Type B pancreatic cell (in vitro differentiated cells): ENCODE results near the gene NME3. TPM values are rescaled to one million over a fixed set of nuclear protein-coding genes. Genes with fewer than 3 reads are reported as not detected.

Source experiments
- DNase-seq: peaks from one replicate; pipeline ENCODE4 v3.0.0; 2021; ENCODE audit warnings: mixed read lengths; ENCODE audit not compliant: unreplicated experiment; ENCODE audit errors: extremely low spot score
- H3K27ac Mint-ChIP-seq: 2 replicates; pipeline ENCODE4 v1.8.0; 2021; ENCODE audit warnings: mild to moderate bottlenecking, mixed read lengths
- H3K27me3 Mint-ChIP-seq: 2 replicates; pipeline ENCODE4 v1.8.0; 2021; ENCODE audit warnings: mixed read lengths
- H3K36me3 Mint-ChIP-seq: 2 replicates; pipeline ENCODE4 v1.8.0; 2021; ENCODE audit warnings: mixed read lengths
- H3K4me1 Mint-ChIP-seq: one replicate; pipeline ENCODE4 v1.8.0; 2021; ENCODE audit warnings: mixed read lengths; ENCODE audit not compliant: unreplicated experiment
- H3K4me3 Mint-ChIP-seq: 2 replicates; pipeline ENCODE4 v1.8.0; 2021; ENCODE audit warnings: mild to moderate bottlenecking, mixed read lengths
- H3K9me3 Mint-ChIP-seq: 2 replicates; pipeline ENCODE4 v1.8.0; 2021; ENCODE audit warnings: mixed read lengths
- total RNA-seq: library from RNA; stranded (reverse); gene quantifications from 2 replicates; pipeline ENCODE4 v1.2.1, GENCODE V29; 2021; ENCODE audit warnings: low replicate concordance
- TF ChIP-seq, protein P1 (sequence below): fragments of 200-600 bp; sonication (generic); conservative IDR thresholded peaks from 2 replicates; pipeline ENCODE4 v1.5.0; 2021; ENCODE audit warnings: antibody characterized with exemption, mild to moderate bottlenecking

Gene NME3
- total RNA-seq, 1 donor from 2014 or later = 55.9 TPM

DNA sequence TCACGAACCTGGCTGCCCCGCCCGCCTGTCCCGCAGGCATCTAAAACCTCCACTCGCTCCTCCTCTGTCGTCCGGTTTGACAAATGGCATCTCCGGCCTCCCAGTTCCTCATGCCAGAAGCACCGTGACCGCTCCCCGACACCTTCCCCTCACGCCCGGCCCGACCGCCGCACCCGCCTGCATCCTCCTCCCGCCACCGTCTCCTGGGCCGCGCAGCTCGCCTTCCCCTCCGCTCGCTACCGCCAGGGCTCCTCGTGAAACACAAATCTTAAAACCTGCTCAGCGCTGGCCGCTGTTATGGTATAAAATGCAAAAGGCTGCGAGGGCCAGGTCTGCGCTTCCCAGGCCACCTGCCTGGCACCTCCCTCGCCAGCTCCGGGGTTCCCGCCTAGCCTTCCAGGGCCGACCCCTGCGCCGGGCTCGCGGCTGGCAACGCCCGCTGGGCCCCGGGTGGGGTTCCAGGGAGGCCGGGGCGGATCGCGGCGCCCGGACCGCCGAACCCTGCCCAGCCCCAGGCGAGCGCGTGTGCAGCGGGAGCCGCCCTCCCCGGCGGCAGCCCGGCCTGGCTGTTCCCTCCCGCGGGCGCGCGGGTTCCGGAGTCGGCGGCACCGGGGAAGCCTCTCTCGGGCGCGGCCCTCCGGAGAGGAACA, 10.5 kb upstream of the NME3 start:
- Mint-ChIP-seq H3K27ac (peak overlapping the region; percentile 95), H3K9me3 (no peaks in the 10 kb centered on the region), H3K4me1 (peaks cover 14% of the 10 kb centered on the region), H3K4me3 (peak overlapping the region; percentile 97), H3K27me3 (no peaks in the 10 kb centered on the region), H3K36me3 (peaks cover 3% of the 10 kb centered on the region)
- DNase-seq = no peak
- TF ChIP-seq, protein P1, sequence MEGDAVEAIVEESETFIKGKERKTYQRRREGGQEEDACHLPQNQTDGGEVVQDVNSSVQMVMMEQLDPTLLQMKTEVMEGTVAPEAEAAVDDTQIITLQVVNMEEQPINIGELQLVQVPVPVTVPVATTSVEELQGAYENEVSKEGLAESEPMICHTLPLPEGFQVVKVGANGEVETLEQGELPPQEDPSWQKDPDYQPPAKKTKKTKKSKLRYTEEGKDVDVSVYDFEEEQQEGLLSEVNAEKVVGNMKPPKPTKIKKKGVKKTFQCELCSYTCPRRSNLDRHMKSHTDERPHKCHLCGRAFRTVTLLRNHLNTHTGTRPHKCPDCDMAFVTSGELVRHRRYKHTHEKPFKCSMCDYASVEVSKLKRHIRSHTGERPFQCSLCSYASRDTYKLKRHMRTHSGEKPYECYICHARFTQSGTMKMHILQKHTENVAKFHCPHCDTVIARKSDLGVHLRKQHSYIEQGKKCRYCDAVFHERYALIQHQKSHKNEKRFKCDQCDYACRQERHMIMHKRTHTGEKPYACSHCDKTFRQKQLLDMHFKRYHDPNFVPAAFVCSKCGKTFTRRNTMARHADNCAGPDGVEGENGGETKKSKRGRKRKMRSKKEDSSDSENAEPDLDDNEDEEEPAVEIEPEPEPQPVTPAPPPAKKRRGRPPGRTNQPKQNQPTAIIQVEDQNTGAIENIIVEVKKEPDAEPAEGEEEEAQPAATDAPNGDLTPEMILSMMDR = peak; percentile 56

DNA sequence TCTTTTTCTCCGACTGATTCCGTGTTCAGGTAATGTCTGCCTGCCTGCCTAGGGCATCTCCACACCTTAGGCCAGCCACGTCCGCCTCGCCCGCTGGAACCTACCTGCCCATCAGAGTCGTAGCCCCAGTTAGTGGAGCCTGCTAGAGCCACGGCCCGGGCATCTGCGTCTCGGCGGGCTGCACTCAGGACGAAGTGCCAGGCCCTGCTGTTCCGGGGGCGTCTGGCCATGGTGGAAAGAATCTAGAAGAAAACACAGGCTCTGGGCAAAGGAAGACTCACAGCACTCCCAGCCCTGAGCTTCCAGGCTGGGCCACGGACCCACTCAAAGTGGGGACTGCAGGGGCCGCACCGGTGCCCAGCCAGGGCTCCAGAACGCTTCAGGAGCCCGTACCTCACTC, 9.9 kb upstream of the NME3 start:
- Mint-ChIP-seq H3K4me3 (peak overlapping the region; percentile 94), H3K27me3 (no peaks in the 10 kb centered on the region), H3K9me3 (no peaks in the 10 kb centered on the region), H3K4me1 (peaks cover 14% of the 10 kb centered on the region), H3K27ac (peak overlapping the region; percentile 95), H3K36me3 (peaks cover 3% of the 10 kb centered on the region)
- TF ChIP-seq, protein P1 = no peak
- DNase-seq = no peak

DNA sequence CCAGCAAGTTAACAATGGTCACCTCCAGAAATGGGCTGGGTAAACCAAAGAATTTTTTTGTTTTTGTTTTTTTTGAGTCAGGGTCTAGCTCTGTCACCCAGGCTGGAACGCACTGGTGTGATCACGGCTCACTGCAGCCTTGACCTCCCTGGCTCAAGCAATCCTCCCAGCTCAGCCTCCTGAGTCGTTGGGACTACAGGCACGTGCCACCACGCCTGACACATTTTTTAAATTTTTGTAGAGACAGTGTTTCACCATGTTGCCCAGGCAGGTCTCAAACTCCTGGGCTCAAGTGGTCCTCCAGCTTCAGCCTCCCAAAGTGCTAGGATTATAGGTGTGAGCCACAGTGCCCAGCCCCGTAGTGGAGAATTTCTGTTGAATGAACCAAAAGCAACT, 9.3 kb upstream of the NME3 start:
- Mint-ChIP-seq H3K9me3 (no peaks in the 10 kb centered on the region), H3K4me1 (peaks cover 14% of the 10 kb centered on the region), H3K4me3 (peak overlapping the region; percentile 94), H3K36me3 (peaks cover 3% of the 10 kb centered on the region), H3K27ac (peak overlapping the region; percentile 95), H3K27me3 (no peaks in the 10 kb centered on the region)
- TF ChIP-seq, protein P1 = no peak
- DNase-seq = no peak

DNA sequence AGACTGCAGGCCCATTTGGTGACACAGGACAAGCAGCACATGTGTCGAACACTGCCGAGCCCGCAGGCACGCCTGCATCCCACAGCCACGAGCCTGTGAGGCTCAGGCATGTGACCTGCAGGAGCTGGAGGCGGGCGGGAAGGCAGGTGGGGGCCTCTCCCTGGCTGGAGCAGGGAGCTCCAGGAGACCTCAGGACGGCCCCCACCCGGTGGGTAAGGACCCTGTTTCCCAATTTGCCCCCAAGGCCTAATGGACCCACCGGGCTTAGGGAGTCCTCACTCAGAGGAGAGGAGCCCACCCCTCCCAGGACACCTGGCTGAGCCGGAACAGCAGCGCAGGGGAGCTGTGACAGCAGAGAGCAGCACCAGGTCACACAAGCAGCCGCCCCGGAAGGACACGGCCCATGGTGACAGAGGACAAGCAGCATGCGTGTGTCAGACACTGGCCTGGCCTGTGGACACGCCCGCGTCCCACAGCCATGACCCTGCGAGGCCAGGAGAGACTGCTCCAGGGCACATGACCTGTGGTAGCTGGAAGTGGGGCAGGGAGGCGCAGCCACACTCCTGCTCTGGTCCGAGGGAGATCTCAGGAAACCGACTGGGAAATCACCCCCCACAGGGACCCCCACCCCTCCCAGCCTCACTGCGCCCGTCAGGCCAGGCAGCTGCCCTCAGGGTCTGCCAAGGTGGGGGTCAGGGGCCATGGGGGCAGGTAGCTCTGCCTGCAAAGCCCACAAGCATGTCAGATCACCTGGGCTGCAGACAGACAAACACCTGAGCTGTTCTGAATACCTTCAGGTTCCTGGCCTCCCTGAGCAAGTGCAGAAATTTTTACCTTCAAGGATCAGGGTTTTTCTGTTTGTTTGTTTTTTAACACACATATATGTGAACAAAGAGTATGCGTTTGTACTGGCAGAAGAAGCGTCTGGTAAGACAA, 8.7 kb upstream of the NME3 start:
- peak overlapping the region; percentile 94 for H3K4me3 Mint-ChIP-seq
- no peaks in the 10 kb centered on the region for H3K9me3 Mint-ChIP-seq
- no peak for DNase-seq
- peaks cover 14% of the 10 kb centered on the region for H3K4me1 Mint-ChIP-seq
- H3K27me3 Mint-ChIP-seq = no peaks in the 10 kb centered on the region
- H3K36me3 Mint-ChIP-seq = peaks cover 3% of the 10 kb centered on the region
- TF ChIP-seq, protein P1 = no peak
- H3K27ac Mint-ChIP-seq = peak overlapping the region; percentile 43

DNA sequence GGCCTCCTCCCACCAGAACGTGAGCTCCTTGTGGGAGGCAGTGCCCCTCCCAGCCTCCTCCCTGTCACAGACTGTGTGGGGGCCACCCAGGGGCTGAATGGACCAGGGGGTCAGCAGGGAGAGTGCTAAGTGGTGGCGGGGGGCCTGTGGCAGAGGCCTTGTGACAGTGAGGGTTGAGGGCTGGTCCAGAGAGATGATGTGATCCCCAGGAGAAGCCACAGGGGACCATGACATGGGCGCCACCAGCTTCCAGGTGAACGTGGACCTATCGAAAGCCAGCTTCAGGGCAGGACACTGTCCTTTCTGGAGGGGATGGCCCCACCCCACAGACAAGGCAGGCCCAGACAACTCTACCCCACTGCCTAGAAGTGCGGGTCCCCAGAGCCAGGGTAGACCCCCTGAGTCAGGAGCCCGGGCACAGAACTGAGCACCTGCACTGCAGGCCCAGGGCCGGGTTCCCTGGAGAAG, 7.9 kb upstream of the NME3 start:
- Mint-ChIP-seq H3K27me3 (no peaks in the 10 kb centered on the region), H3K4me3 (peak overlapping the region; percentile 44), H3K36me3 (peaks cover 3% of the 10 kb centered on the region), H3K4me1 (peaks cover 14% of the 10 kb centered on the region), H3K27ac (peak overlapping the region; percentile 67), H3K9me3 (no peaks in the 10 kb centered on the region)
- no peak for DNase-seq
- TF ChIP-seq, protein P1 = no peak
